ENCODE measurements around the gene ZNF335. TPM values are rescaled to one million over a fixed set of nuclear protein-coding genes. Genes with fewer than 3 reads are reported as not detected.

The ZNF335 gene
- total and polyA plus RNA-seq, 12 donors = 4.9 to 13.1 (median 7.3) TPM

GRCh38 chr20:45918779-45919537 is 53.0 kb downstream of the ZNF335 start:
- intact Hi-C loops (cut with DNase I) = no loop called here
- Histone ChIP-seq H3K27me3 (no peaks in the 10 kb centered on the region), H3K36me3 (no peaks in the 10 kb centered on the region), H3K4me3 (no peak overlapping the region), H3K9me3 (no peaks in the 10 kb centered on the region), H3K27ac (peak overlapping the region; percentile 54 to 86 (median 79)), H3K4me1 (peaks cover 5 to 84% (median 54%) of the 10 kb centered on the region in 9 donors)
- ATAC-seq (peak in 1 of 8 donors; percentile 5), DNase-seq (no peak)
- no peak for TF ChIP-seq CTCF (IDR thresholded peaks at IDR 0.05)
- WGBS, 2 donors = 87 to 89% methylated on average over 12 of the region's 12 CpGs

DNA sequence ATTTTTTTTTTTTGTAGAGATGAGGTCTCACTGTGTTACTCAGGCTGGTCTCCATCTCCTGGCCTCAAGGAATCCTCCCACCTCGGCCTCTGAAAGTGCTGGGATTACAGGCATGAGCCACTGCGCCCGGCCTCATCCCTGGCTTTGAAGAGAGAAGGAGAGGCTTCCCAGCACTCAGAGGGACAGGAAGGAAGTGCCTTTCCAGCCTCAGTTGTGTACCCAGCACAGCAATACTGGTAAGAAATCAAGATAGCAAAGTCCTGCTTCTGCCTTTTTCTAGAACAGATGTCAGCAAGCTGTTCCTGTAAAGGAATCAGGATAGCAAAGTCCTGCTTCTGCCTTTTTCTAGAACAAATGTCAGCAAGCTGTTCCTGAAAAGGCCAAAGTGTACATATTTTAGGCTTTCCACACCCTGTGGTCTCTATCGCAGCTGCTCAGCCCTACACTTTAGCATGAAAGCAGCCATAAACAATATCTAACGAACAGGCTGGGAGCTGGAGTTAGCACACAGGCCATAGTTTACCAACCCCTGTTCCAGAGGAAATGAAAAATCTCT is 53.7 kb downstream of the ZNF335 start:
- 59 to 62% methylated on average over 5 of the region's 5 CpGs for WGBS, 2 donors
- ATAC-seq = peak in 7 of 8 donors; percentile 20 to 63 (median 43)
- intact Hi-C loops (cut with DNase I) = no loop called here

GRCh38 chr20:45917790-45918141 is 54.2 kb downstream of the ZNF335 start:
- no peaks in the 10 kb centered on the region for H3K27me3 ChIP-seq
- peaks cover 5 to 86% (median 46%) of the 10 kb centered on the region in 9 donors for H3K4me1 ChIP-seq
- intact Hi-C loops (cut with DNase I) = no loop called here
- H3K4me3 ChIP-seq = no peak overlapping the region
- H3K27ac ChIP-seq = peak overlapping the region; percentile 50 to 86 (median 79)
- ATAC-seq (peak in 7 of 8 donors; percentile 5 to 63 (median 36)), DNase-seq (peak in 1 of 2 donors; percentile 58)
- no peak for TF ChIP-seq CTCF (IDR thresholded peaks at IDR 0.05)
- H3K36me3 ChIP-seq = no peaks in the 10 kb centered on the region
- 52 to 61% methylated on average over 5 of the region's 5 CpGs for WGBS, 2 donors
- H3K9me3 ChIP-seq = no peaks in the 10 kb centered on the region

More for the DNA sequence above, 53.7 kb downstream of the ZNF335 start:
- H3K27me3 ChIP-seq = no peaks in the 10 kb centered on the region
- no peaks in the 10 kb centered on the region for H3K9me3 ChIP-seq
- H3K4me1 ChIP-seq = peaks cover 5 to 84% (median 47%) of the 10 kb centered on the region in 9 donors
- TF ChIP-seq CTCF (IDR thresholded peaks at IDR 0.05) = no peak
- H3K4me3 ChIP-seq = no peak overlapping the region
- peak overlapping the region; percentile 54 to 86 (median 79) for H3K27ac ChIP-seq
- DNase-seq = no peak
- no peaks in the 10 kb centered on the region for H3K36me3 ChIP-seq

GRCh38 chr20:45913116-45913515 is 58.9 kb downstream of the ZNF335 start:
- intact Hi-C loops (cut with DNase I) = no loop called here
- no peak for DNase-seq
- peaks cover 0 to 17% (median 0%) of the 10 kb centered on the region in 9 donors for H3K36me3 ChIP-seq
- peaks cover 6 to 73% (median 32%) of the 10 kb centered on the region in 9 donors for H3K4me1 ChIP-seq
- H3K27ac ChIP-seq = peak overlapping the region in 3 of 10 donors; percentile 83 to 84 (median 83)
- H3K4me3 ChIP-seq = no peak overlapping the region
- 50 to 56% methylated on average over 5 of the region's 5 CpGs for WGBS, 2 donors
- peaks cover 0 to 11% (median 0%) of the 10 kb centered on the region in 7 donors for H3K27me3 ChIP-seq
- no peak for ATAC-seq
- no peak for TF ChIP-seq CTCF (IDR thresholded peaks at IDR 0.05)
- no peaks in the 10 kb centered on the region for H3K9me3 ChIP-seq

All from heart right ventricle (tissue), 16 donors.